Testis (tissue), 3 donors: ENCODE data around the gene PRDX2. TPM values are rescaled to one million over a fixed set of nuclear protein-coding genes. Genes with fewer than 3 reads are reported as not detected.

ENCODE experiments used
- DNase-seq: peaks from one replicate; pipeline ENCODE4 v3.0.0-alpha.2; 2019
- H3K27ac ChIP-seq, 2 donors: fragments of 200-600 bp; sonication (generic); one replicate each; pipeline ENCODE4 v1.5.1; 2019
- H3K27me3 ChIP-seq: fragments of 200-600 bp; sonication (generic); one replicate; pipeline ENCODE4 v1.5.1; 2019
- H3K36me3 ChIP-seq: fragments of 200-600 bp; sonication (generic); one replicate; pipeline ENCODE4 v1.5.1; 2017; ENCODE audit warnings: low read depth; ENCODE audit errors: missing control alignments
- H3K4me1 ChIP-seq: fragments of 200-600 bp; sonication (generic); one replicate; pipeline ENCODE4 v1.5.1; 2019
- H3K4me3 ChIP-seq, 2 donors: fragments of 200-600 bp; sonication (generic); one replicate each; pipeline ENCODE4 v1.5.1; 2017 to 2019
- H3K9me3 ChIP-seq: fragments of 200-600 bp; sonication (generic); one replicate; pipeline ENCODE4 v1.5.1; 2017
- POLR2A ChIP-seq: fragments of 450-650 bp; IDR thresholded peaks from one replicate; pipeline ENCODE4 v1.6.1; 2017; ENCODE audit warnings: antibody characterized with exemption, mild to moderate bottlenecking, moderate library complexity
- WGBS, 2 donors: methylation state at CpG; one replicate each; pipeline ENCODE4 v1.1.5; 2018; 5-methylcytosine and 5-hydroxymethylcytosine counted together
- intact Hi-C: fragments of 100-400 bp; cut with DNase I; formaldehyde crosslinking; loops from one replicate; pipeline ENCODE4 v1.15.1; 2023; ENCODE audit warnings: low total_unique reads
- microRNA-seq, 2 donors: library from miRNA; unstranded; fragments of <30 nt; microRNA quantifications; one replicate each; pipeline ENCODE4, GENCODE V29; 2016; ENCODE audit warnings: borderline number of aligned reads in 2 of 2, borderline replicate concordance in 1 of 2
- polyA plus RNA-seq: library from polyadenylated mRNA; stranded (reverse); fragments of 350-450 nt; fragmentation: Illumina TruSeq; extraction: RNeasy Lipid Tissue Mini Kit (QIAGEN cat#74804); gene quantifications from one replicate; pipeline ENCODE4 v1.2.3, GENCODE V29; 2014; ENCODE audit warnings: low read depth, low replicate concordance; ENCODE audit not compliant: insufficient read depth
- small RNA-seq, 2 donors: library from RNA; depleted of rRNA; stranded (forward); fragments of <200 nt; gene quantifications; one replicate each; pipeline ENCODE3, GENCODE V24; 2016
- total RNA-seq, 2 donors: library from RNA; depleted of rRNA; stranded (reverse); fragments of >200 nt; gene quantifications; one replicate each; pipeline ENCODE4 v1.2.3, GENCODE V29; 2016
- TF ChIP-seq, protein P1 (sequence below), 3 experiments: fragments of 450-650 bp in 2 of 3; fragments of 200-600 bp in 1 of 3; sonication (generic) in 1 of 3; IDR thresholded peaks; one replicate each; pipeline ENCODE4 v1.5.1; 2016 to 2019; ENCODE audit warnings: antibody characterized with exemption in 3 of 3, mild to moderate bottlenecking in 2 of 3, moderate library complexity in 1 of 3

The PRDX2 gene
- total and polyA plus RNA-seq, 3 donors from 2014 or later, result 72.1 to 117 (median 87.1) TPM

DNA sequence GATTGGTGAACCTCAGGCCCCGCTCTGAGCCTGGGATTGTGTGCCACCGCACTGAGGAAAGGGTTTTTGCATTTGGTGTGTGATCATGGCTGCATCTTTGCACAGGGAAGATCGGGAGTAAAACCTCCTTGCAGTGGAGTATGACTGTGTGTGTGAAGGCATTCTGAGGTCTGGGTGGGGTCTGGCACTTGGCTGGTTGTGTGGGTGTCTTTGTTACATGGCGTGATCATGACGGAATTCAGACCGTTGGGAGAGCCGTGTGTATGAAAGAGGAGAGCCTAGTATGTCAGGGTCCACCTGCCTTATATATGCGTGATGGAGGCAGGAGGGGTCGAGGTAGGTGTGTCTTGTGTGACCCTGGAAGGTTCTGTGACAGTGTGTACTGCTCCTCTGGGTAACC lies 50.7 kb downstream of the PRDX2 start:
- Histone ChIP-seq H3K27me3 (no peaks in the 10 kb centered on the region), H3K4me1 (peaks cover 5% of the 10 kb centered on the region), H3K36me3 (no peaks in the 10 kb centered on the region), H3K4me3 (no peak overlapping the region), H3K9me3 (no peaks in the 10 kb centered on the region), H3K27ac (no peak overlapping the region)
- intact Hi-C loops, result no loop called here
- no peak for TF ChIP-seq POLR2A
- TF ChIP-seq, protein P1, sequence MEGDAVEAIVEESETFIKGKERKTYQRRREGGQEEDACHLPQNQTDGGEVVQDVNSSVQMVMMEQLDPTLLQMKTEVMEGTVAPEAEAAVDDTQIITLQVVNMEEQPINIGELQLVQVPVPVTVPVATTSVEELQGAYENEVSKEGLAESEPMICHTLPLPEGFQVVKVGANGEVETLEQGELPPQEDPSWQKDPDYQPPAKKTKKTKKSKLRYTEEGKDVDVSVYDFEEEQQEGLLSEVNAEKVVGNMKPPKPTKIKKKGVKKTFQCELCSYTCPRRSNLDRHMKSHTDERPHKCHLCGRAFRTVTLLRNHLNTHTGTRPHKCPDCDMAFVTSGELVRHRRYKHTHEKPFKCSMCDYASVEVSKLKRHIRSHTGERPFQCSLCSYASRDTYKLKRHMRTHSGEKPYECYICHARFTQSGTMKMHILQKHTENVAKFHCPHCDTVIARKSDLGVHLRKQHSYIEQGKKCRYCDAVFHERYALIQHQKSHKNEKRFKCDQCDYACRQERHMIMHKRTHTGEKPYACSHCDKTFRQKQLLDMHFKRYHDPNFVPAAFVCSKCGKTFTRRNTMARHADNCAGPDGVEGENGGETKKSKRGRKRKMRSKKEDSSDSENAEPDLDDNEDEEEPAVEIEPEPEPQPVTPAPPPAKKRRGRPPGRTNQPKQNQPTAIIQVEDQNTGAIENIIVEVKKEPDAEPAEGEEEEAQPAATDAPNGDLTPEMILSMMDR (IDR thresholded peaks at IDR 0.05), result no peak
- 68 to 72% methylated on average over 9 of the region's 9 CpGs for WGBS, 2 donors
- DNase-seq, result no peak

DNA sequence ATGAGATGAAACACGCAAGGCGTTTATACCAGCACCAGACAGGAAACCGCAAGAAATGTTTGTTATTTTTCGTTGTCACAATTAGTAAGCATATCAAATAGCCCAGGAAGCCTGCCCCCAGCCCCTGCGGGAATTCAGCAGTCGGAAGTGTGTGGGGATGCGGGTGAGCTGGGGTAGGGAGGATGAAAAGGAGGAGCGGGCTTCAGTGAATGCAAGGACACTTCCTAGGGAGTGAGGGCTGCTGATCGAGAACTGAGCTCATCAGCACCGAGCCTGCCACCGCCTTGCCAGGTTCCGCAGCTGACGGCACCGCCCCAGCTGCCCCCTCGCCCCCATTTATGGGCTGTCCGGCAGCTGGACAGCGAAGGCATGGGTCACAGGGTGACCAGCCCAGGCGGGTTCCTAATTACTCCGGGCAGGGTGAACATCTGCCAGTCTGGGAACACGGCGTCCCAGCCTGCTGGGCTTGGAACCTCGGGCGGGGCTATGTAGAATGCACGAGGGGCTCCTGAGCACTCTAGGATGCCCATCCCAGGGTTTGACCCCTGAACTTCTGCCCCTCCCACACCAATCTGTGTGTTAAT lies 51.6 kb downstream of the PRDX2 start:
- no peak for DNase-seq
- H3K27ac ChIP-seq, result no peak overlapping the region
- H3K4me3 ChIP-seq, result no peak overlapping the region
- H3K36me3 ChIP-seq, result no peaks in the 10 kb centered on the region
- H3K27me3 ChIP-seq, result no peaks in the 10 kb centered on the region
- intact Hi-C loops, result no loop called here
- no peak for TF ChIP-seq POLR2A
- TF ChIP-seq, protein P1 (IDR thresholded peaks at IDR 0.05), result no peak
- peaks cover 5% of the 10 kb centered on the region for H3K4me1 ChIP-seq
- H3K9me3 ChIP-seq, result no peaks in the 10 kb centered on the region
- WGBS, 2 donors, result 41 to 67% methylated on average over 16 to 24 of the region's 24 CpGs

DNA sequence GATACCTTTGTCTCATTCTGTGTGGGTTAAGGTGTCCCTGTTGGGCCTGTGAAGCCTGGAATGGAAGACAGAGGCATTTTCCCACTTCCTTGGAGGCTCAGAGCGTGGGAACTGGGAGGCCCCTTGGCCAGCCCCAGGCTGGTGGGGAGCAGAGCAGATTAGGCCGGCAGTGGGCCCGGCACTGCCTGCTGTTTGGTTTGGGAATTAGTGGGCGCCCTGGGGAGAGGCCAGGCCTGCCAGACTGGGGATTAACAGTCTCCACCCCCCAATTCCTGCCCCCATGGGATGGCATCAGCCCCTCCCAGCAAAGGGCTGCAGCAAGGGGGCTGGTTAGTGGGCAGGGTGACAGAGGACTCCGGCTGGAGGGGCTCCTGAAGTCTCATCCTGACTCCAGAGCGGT lies 53.1 kb downstream of the PRDX2 start:
- DNase-seq, result no peak
- TF ChIP-seq, protein P1 (IDR thresholded peaks at IDR 0.05), result no peak
- no peak for TF ChIP-seq POLR2A
- WGBS, 2 donors, result 83 to 100% methylated on average over 1 to 6 of the region's 6 CpGs
- H3K4me3 ChIP-seq, result no peak overlapping the region
- H3K27ac ChIP-seq, result no peak overlapping the region
- peaks cover 5% of the 10 kb centered on the region for H3K4me1 ChIP-seq
- intact Hi-C loops, result no loop called here
- H3K27me3 ChIP-seq, result no peaks in the 10 kb centered on the region
- no peaks in the 10 kb centered on the region for H3K36me3 ChIP-seq
- no peaks in the 10 kb centered on the region for H3K9me3 ChIP-seq

Small RNAs within 50 kb of the gene (microRNA-seq; reads per million reads assigned to microRNA genes)
- gene MIR5684, result 0 reads per million in 2 donors

Small RNAs within 50 kb of the gene (small RNA-seq; reads per million reads assigned to genes)
- 0 reads per million in 2 donors for gene MIR5684

Other genes starting within 250 kb of the PRDX2 start
- 10 to 100 TPM in 1 of 2 donors, 1 to 10 TPM in 1; 6.6 to 10.4 TPM for gene ZNF490, start 191.0 kb downstream of the PRDX2 start, total RNA-seq
- 2.5 TPM for gene ZNF490, start 191.0 kb downstream of the PRDX2 start, polyA plus RNA-seq
- 10 to 100 TPM; 16.1 to 17.2 TPM for gene ZNF791, start 190.9 kb downstream of the PRDX2 start, total RNA-seq
- gene ZNF791, start 190.9 kb downstream of the PRDX2 start, polyA plus RNA-seq, result 9.3 TPM
- gene MAN2B1, start 135.1 kb downstream of the PRDX2 start, total RNA-seq, result 10 to 100 TPM; 29.7 to 30.6 TPM
- 45.7 TPM for gene MAN2B1, start 135.1 kb downstream of the PRDX2 start, polyA plus RNA-seq
- 10 to 100 TPM; 15.8 to 18.3 TPM for gene WDR83, start 135.0 kb downstream of the PRDX2 start, total RNA-seq
- gene WDR83, start 135.0 kb downstream of the PRDX2 start, polyA plus RNA-seq, result 23.2 TPM
- gene DHPS, start 119.9 kb downstream of the PRDX2 start, total RNA-seq, result 100 to 1,000 TPM in 1 of 2 donors, 10 to 100 TPM in 1; 85.9 to 119 TPM
- 50.2 TPM for gene DHPS, start 119.9 kb downstream of the PRDX2 start, polyA plus RNA-seq
- gene GNG14, start 113.8 kb downstream of the PRDX2 start, total RNA-seq, result 1 to 10 TPM in 1 of 2 donors, not detected in 1; 4.5 TPM
- gene GNG14, start 113.8 kb downstream of the PRDX2 start, polyA plus RNA-seq, result not detected
- gene FBXW9, start 105.2 kb downstream of the PRDX2 start, total RNA-seq, result 10 to 100 TPM; 20.5 to 23.3 TPM
- 27.4 TPM for gene FBXW9, start 105.2 kb downstream of the PRDX2 start, polyA plus RNA-seq
- gene TNPO2, start 77.9 kb downstream of the PRDX2 start, total RNA-seq, result 100 to 1,000 TPM; 110 to 129 TPM
- 103 TPM for gene TNPO2, start 77.9 kb downstream of the PRDX2 start, polyA plus RNA-seq
- 100 to 1,000 TPM; 244 to 329 TPM for gene TRIR, start 67.1 kb downstream of the PRDX2 start, total RNA-seq
- gene TRIR, start 67.1 kb downstream of the PRDX2 start, polyA plus RNA-seq, result 158 TPM
- gene GET3, start 64.3 kb downstream of the PRDX2 start, total RNA-seq, result 100 to 1,000 TPM in 1 of 2 donors, 10 to 100 TPM in 1; 89.3 to 109 TPM
- 134 TPM for gene GET3, start 64.3 kb downstream of the PRDX2 start, polyA plus RNA-seq
- under 1 TPM; 0.50 to 0.87 TPM for gene BEST2, start 50.0 kb downstream of the PRDX2 start, total RNA-seq
- gene BEST2, start 50.0 kb downstream of the PRDX2 start, polyA plus RNA-seq, result not detected
- 10 to 100 TPM; 54.4 to 63.4 TPM for gene HOOK2, start 26.2 kb downstream of the PRDX2 start, total RNA-seq
- gene HOOK2, start 26.2 kb downstream of the PRDX2 start, polyA plus RNA-seq, result 30.0 TPM
- gene JUNB, start 10.3 kb downstream of the PRDX2 start, total RNA-seq, result 100 to 1,000 TPM in 1 of 2 donors, 10 to 100 TPM in 1; 75.9 to 143 TPM
- gene JUNB, start 10.3 kb downstream of the PRDX2 start, polyA plus RNA-seq, result 54.5 TPM
- gene THSD8, start 269 bp upstream of the PRDX2 start, total RNA-seq, result 10 to 100 TPM in 1 of 2 donors, 1 to 10 TPM in 1; 3.0 to 14.0 TPM
- 27.9 TPM for gene THSD8, start 269 bp upstream of the PRDX2 start, polyA plus RNA-seq
- gene RNASEH2A, start 4.8 kb upstream of the PRDX2 start, total RNA-seq, result 10 to 100 TPM; 15.7 to 18.6 TPM
- 14.1 TPM for gene RNASEH2A, start 4.8 kb upstream of the PRDX2 start, polyA plus RNA-seq
- 1 to 10 TPM; 3.8 to 5.1 TPM for gene RTBDN, start 32.8 kb upstream of the PRDX2 start, total RNA-seq
- 3.7 TPM for gene RTBDN, start 32.8 kb upstream of the PRDX2 start, polyA plus RNA-seq
- 1 to 10 TPM; 8.5 to 9.0 TPM for gene MAST1, start 36.7 kb upstream of the PRDX2 start, total RNA-seq
- 11.7 TPM for gene MAST1, start 36.7 kb upstream of the PRDX2 start, polyA plus RNA-seq
- 10 to 100 TPM in 1 of 2 donors, 1 to 10 TPM in 1; 9.0 to 17.4 TPM for gene DNASE2, start 79.6 kb upstream of the PRDX2 start, total RNA-seq
- gene DNASE2, start 79.6 kb upstream of the PRDX2 start, polyA plus RNA-seq, result 17.7 TPM
- under 1 TPM; 0.24 to 0.31 TPM for gene KLF1, start 85.4 kb upstream of the PRDX2 start, total RNA-seq
- not detected for gene KLF1, start 85.4 kb upstream of the PRDX2 start, polyA plus RNA-seq
- gene GCDH, start 89.4 kb upstream of the PRDX2 start, total RNA-seq, result 10 to 100 TPM; 30.5 to 32.1 TPM
- 11.0 TPM for gene GCDH, start 89.4 kb upstream of the PRDX2 start, polyA plus RNA-seq
- 10 to 100 TPM; 12.3 to 20.4 TPM for gene SYCE2, start 117.5 kb upstream of the PRDX2 start, total RNA-seq
- 61.1 TPM for gene SYCE2, start 117.5 kb upstream of the PRDX2 start, polyA plus RNA-seq
- 10 to 100 TPM; 53.8 to 65.3 TPM for gene FARSA, start 131.9 kb upstream of the PRDX2 start, total RNA-seq
- gene FARSA, start 131.9 kb upstream of the PRDX2 start, polyA plus RNA-seq, result 55.1 TPM
- 100 to 1,000 TPM; 389 to 467 TPM for gene CALR, start 136.8 kb upstream of the PRDX2 start, total RNA-seq
- gene CALR, start 136.8 kb upstream of the PRDX2 start, polyA plus RNA-seq, result 538 TPM
- 100 to 1,000 TPM; 114 to 136 TPM for gene RAD23A, start 144.1 kb upstream of the PRDX2 start, total RNA-seq
- gene RAD23A, start 144.1 kb upstream of the PRDX2 start, polyA plus RNA-seq, result 174 TPM
- gene GADD45GIP1, start 155.4 kb upstream of the PRDX2 start, total RNA-seq, result 10 to 100 TPM; 32.2 to 39.8 TPM
- 21.6 TPM for gene GADD45GIP1, start 155.4 kb upstream of the PRDX2 start, polyA plus RNA-seq
- gene DAND5, start 167.8 kb upstream of the PRDX2 start, total RNA-seq, result 1 to 10 TPM; 1.4 to 2.8 TPM
- 0.16 TPM for gene DAND5, start 167.8 kb upstream of the PRDX2 start, polyA plus RNA-seq
- 10 to 100 TPM; 51.7 to 62.4 TPM for gene NFIX, start 193.7 kb upstream of the PRDX2 start, total RNA-seq
- gene NFIX, start 193.7 kb upstream of the PRDX2 start, polyA plus RNA-seq, result 47.4 TPM